GM21423 (cell line): ENCODE measurements around the gene MAN1C1.
A peak's percentile ranks its signal among the peaks of the same experiment; 100 is the strongest.
"Not testable (repeated sequence)": the region's sequence is repeated elsewhere in the genome, so short reads cannot be mapped to it uniquely, and the experiment has no call there.

Source experiments
- ATAC-seq: cut with Tn5 transposase; IDR thresholded peaks from one replicate; pipeline ENCODE4 v1.9.1; 2021; ENCODE audit warnings: mild to moderate bottlenecking, moderate library complexity; ENCODE audit not compliant: unreplicated experiment

Gene MAN1C1

DNA sequence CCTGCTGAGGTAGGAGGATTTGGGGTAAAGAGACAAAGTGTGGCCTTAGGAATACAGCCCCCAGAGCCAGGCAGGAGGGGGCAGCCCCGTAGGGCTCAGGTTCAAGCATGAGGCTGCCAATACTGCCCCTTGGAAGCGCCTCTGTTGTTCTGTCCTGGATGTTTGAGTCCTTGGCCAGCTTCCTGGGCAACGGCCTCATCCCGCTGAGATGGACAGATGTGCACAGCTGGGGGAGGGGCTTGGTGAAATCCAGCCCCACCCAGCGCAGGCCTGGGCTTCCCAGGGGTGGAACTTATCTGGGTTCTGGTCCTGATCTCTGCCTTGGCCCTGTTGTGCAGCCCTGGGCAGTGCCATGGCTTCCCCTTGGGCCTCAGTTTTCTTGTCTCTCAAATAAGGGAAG, 34.8 kb upstream of the MAN1C1 start:
- no peak for ATAC-seq

GRCh38 chr1:25583519-25584370, 32.8 kb upstream of the MAN1C1 start:
- ATAC-seq = no peak

- ATAC-seq = no peak
Observed at GRCh38 chr1:25586181-25586588, 30.4 kb upstream of the MAN1C1 start.

DNA sequence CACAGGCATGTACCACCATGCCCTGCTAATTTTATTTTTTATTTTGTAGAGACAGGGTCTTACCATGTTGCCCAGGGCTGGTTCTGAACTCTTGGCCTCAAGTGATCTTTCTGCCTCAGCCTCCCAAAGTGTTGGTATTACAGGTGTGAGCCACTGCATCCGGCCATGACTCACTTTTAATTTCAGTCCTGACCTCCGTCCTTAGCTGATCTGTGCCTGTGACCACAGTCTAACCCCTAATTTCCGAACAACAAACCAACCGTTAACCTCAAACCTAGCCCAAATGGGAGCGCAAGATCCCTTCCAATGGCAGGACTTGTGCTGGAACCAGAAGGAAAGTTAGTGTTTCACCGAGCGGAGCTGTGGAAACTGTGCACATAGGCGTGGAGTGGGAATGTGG, 29.3 kb upstream of the MAN1C1 start:
- ATAC-seq = no peak

DNA sequence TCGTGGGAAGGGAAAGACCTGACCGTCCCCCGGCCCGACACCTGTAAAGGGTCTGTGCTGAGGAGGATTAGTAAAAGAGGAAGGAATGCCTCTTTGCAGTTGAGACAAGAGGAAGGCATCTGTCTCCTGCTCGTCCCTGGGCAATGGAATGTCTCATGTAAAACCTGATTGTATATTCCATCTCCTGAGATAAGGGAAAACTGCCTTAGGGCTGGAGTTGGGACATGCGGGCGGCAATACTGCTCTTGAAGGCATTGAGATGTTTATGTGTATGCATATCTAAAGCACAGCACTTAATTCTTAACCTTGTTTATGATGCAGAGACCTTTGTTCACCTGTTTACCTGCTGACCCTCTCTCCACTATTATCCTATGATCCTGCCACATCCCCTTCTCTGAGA, 28.4 kb upstream of the MAN1C1 start:
- ATAC-seq = not testable (repeated sequence)

DNA sequence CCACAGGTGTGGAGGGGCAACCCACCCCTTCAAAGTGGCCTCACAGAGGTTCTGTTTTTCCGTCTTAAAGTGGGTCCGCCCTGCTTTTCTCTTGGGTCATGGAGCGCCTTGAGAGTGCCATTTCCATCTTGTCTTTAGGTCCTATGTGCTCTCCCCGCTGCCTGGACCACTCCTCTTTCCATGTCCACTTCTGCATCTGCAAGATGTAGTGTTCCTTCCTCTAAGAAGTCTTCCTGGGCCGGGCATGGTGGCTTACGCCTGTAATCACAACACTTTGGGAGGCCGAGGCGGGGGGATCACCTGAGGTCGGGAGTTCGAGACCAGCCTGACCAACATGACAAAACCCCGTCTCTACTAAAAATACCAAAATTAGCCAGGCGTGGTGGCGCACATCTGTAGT, 27.8 kb upstream of the MAN1C1 start:
- ATAC-seq = not testable (repeated sequence)

DNA sequence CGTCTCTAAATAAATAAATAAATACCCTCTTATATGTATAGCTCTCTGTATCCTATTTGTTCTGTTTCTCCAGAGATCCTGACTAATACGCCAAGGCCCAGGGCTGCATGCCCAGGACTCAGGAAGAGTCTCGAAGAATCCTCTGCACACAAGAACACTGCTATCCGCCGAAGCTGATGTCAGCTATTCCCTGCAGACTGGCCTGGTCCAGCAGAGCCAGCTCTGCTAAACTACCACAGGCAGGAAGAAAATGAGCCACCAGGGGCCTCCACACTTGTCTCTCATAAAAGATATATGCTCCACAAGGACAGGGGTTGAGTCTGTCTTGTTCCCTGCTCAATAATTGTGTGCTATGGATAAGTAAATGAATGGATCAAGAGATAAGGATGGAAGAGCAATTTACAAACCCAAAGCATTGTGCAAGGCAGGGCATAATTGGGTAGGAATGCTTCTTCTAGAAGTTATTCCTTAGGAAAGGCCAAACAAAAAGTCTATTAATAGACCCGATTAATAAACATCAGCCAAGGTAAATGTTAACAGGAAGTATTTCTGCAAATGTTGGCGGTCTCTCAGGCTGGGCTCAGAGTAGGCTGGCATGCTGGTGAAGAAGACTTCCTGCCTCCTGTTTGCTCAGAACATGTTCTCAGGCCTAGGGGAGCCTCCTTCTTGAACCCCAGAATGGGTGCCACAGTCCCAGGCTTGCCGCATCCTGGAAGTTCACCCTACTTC, 26.3 kb upstream of the MAN1C1 start:
- no peak for ATAC-seq

DNA sequence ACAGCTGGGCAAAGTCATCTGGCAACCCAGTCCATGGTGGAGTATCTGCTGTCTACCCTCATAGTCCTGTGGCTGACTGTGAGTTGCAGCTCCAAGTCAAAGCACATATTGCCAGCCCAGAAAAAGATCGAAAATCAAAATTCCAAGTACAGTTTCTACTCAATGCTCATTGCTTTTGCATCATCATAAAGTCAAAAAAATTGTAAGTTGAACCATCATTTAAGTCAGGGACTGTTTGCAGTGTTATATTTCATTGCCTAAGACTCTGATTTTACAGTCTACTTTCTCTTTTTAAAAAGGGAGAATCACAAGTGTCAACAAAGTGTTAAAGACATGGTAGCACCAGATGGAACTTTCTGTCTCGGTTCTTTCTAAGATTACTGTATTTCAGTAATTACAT, 22.7 kb upstream of the MAN1C1 start:
- ATAC-seq = no peak

GRCh38 chr1:25594971-25595370, 21.6 kb upstream of the MAN1C1 start:
- no peak for ATAC-seq

DNA sequence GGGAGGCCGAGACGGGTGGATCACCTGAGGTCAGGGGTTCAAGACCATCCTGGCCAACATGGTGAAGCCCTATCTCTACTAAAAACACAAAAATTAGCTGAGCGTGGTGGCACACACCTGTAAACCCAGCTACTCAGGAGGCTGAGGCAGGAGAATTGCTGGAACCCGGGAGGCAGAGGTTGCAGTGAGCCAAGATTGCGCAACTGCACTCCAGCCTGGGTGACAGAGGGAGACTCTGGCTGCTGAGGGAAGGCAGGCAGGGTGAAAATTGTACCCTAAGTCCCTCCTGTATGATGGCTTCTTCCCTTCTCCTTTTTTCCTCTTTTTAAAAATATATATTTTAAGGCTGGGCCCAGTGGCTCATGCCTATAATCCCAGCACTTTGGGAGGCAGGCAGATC, 19.9 kb upstream of the MAN1C1 start:
- ATAC-seq = not testable (repeated sequence)

GRCh38 chr1:25598879-25599278, 17.7 kb upstream of the MAN1C1 start:
- ATAC-seq = no peak

DNA sequence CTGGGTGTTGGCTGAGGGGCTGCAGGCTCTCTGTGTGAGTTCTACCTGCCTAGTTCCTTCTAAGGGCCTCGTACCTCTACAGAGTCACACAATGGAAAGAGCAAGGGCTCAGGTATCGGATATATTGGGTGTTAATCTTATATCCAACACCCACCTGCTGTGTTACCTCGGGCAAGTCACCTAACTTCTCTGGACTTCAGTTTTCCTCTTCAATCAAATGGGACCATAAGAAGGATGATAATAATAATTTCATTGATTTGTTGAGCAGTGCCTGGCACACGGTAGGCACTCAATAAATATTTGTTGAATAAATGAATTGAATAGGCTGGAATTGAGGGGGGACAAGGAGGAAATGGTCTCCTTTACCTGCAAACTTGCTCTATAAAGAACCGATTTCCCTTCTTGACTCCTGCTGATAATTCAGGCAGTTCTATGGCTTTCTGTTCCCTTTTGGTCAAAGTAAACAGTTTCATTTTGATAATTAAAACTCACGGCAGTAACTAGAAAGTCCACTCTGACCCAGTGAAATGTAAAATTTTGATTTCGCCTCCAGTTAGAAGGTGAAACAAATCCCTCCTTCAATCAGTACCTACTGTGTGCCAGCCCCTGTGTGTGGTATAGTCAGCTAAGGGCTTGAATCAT, 16.5 kb upstream of the MAN1C1 start:
- no peak for ATAC-seq

GRCh38 chr1:25600971-25601699, 15.5 kb upstream of the MAN1C1 start:
- not testable (repeated sequence) for ATAC-seq

DNA sequence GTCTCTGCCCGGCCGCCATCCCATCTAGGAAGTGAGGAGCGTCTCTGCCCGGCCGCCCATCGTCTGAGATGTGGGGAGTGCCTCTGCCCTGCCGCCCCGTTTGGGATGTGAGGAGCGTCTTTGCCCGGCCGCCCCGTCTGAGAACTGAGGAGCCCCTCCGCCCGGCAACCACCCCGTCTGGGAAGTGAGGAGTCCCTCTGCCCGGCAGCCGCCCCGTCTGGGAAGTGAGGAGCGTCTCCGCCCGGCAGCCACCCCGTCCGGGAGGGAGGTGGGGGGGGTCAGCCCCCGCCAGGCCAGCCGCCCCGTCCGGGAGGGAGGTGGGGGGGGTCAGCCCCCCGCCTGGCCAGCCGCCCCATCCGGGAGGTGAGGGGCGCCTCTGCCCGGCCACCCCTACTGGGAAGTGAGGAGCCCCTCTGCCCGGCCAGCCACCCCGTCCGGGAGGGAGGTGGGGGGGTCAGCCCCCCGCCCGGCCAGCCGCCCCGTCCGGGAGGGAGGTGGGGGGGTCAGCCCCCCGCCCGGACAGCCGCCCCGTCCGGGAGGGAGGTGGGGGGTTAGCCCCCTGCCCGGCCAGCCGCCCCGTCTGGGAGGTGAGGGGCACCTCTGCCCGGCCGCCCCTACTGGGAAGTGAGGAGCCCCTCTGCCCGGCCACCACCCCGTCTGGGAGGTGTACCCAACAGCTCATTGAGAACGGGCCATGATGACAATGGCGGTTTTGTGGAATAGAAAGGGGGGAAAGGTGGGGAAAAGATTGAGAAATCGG, 12.6 kb upstream of the MAN1C1 start:
- not testable (repeated sequence) for ATAC-seq

- ATAC-seq = no peak
Observed at GRCh38 chr1:25607123-25607522, 9.5 kb upstream of the MAN1C1 start.

DNA sequence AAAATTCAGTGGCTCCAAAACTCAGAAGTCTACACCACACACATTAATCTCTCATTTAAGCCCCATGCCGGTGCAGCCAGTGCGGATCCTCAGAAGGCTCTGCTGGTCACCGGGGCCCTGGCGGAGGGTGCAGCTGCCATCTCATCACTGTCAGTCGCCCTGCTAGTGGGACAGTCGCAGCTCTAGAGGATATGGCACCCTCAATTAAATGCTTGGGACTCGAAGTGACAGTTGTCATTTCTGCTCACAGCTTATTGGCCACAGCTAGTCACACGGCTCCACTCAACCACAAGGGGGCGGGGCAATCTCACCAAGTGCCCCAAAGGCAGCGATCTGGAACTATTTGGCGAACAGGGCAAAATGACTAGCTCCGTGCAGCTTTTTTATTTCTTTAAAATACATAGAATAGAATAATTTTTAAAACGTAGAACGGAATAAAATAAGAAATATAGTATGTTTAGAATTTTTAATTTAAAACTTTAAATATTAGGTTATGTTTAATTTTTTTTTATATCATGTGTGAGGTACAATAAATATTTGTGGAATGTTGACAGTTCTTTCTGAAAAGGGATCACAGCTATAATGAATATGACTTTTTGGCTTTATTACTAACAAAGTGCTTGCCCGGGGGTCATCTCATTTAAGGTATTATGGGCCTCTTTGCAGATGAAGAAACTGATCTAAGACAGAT, 8.0 kb upstream of the MAN1C1 start:
- peak; percentile 73 for ATAC-seq

DNA sequence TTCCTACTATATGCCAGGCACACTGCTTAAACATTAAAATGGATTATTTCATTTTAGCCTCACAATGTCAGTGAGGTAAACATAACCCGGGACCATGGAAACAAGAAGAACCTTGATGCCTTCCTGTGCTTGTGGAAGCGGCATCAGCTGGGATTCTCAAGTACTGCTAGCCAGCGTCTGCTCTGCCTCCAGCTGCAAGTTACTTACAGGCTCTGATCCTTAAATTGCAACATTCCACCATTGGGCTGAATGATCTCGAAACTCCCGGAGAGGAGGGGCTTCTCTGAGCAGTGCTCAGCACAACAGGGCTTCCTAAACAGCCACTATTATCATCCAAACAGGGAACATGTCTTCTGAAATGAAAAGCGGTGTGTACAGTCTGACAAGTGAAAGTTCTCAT, 6.7 kb upstream of the MAN1C1 start:
- ATAC-seq = no peak

DNA sequence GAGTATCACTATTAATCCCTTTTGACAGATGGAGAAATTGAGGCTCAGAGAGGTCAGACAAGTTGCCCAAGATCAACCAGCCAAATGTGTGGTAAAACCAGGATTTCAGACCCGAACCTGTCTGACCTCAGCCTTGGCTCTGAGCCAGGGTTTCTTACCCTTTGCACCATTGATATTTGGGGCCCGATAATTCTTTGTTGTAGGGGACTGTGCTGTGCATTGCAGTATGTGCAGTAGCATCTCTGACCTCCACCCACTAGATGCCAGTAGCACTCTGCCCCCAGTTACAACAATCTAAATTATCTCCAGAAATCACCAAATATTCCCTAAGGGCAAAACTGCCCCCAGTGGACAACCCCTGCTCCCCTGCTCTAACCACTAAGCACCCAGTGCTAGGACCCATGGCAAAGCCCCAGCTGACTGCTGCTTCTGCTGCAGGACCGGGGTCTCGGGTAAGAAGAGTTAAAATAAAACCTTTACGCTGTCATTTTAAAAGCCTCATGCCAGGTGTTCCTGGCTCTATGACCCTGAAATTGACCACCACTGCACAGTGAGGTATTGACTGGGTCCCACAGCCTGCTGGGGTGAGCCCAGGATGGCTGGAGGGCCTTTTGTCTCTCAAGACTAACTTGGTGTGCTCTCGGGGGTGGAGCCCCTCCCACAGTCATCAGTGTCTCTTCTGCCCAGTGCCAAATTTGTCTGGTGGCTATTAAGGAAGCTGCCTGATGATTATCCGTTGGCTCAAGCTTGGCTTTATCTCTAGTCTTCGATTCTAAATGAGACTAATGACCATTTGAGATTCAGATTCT, 5.6 kb upstream of the MAN1C1 start:
- no peak for ATAC-seq

- ATAC-seq = no peak
Observed at GRCh38 chr1:25611843-25612242, 4.7 kb upstream of the MAN1C1 start.
